ENCODE data around the gene KANTR. TPM values are rescaled to one million over a fixed set of nuclear protein-coding genes. Genes with fewer than 3 reads are reported as not detected.

Gene KANTR
- total RNA-seq, 1 experiment from 2014 or later, result 13.2 TPM

DNA sequence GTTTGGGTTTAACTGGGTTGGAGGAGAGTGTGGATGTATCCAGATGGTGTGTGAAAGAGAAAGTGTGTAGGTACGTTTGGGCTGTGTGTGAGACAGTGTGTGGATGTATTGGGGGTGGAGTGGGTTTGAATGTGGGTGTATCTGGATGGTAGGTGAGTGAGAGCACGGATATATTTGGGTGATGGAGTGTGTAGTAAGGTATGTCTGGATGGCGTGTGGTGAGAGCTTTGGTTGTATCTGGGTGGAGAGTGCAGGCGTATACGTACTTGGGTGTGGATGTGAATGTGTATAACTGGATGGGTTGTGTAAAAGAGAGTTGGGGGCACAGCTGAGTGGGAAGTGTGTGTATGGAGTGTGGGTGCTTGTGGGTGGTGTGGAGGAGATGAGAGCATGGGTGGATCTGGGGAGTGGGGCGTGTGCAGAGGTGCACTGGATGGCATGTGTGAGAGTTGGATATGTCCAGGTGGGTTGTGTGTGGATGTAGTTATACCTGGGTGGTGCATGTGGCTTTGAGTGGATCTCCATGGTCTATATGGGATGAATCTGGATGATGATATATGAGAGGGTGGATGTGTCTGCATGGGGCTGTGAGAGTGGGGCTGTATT lies 38.6 kb upstream of the KANTR start:
- no TSS peak for BruUV-seq (replicated peaks)
- no peak for DNase-seq
- POLR2A ChIA-PET, result no interaction called here
- H3K4me3 ChIP-seq (ENCODE audit: low read depth, low read length), result no peak overlapping the region
- Mint-ChIP-seq H3K4me3 (ENCODE audit: unreplicated experiment) (no peak overlapping the region), H3K27me3 (ENCODE audit: insufficient read depth, unreplicated experiment) (no peaks in the 10 kb centered on the region), H3K27ac (ENCODE audit: unreplicated experiment) (no peak overlapping the region), H3K9me3 (ENCODE audit: unreplicated experiment) (no peaks in the 10 kb centered on the region), H3K4me1 (ENCODE audit: low read depth, unreplicated experiment) (no peaks in the 10 kb centered on the region), H3K36me3 (ENCODE audit: insufficient read depth, unreplicated experiment) (no peaks in the 10 kb centered on the region)
- no peaks in the 10 kb centered on the region for H3K36me3 ChIP-seq (ENCODE audit: control insufficient read depth, insufficient read depth, low read length)
- TF ChIP-seq, protein P1, sequence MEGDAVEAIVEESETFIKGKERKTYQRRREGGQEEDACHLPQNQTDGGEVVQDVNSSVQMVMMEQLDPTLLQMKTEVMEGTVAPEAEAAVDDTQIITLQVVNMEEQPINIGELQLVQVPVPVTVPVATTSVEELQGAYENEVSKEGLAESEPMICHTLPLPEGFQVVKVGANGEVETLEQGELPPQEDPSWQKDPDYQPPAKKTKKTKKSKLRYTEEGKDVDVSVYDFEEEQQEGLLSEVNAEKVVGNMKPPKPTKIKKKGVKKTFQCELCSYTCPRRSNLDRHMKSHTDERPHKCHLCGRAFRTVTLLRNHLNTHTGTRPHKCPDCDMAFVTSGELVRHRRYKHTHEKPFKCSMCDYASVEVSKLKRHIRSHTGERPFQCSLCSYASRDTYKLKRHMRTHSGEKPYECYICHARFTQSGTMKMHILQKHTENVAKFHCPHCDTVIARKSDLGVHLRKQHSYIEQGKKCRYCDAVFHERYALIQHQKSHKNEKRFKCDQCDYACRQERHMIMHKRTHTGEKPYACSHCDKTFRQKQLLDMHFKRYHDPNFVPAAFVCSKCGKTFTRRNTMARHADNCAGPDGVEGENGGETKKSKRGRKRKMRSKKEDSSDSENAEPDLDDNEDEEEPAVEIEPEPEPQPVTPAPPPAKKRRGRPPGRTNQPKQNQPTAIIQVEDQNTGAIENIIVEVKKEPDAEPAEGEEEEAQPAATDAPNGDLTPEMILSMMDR (IDR thresholded peaks at IDR 0.05; ENCODE audit: insufficient read depth in 1 of 2, low read depth in 1 of 2, low read length in 1 of 2, severe bottlenecking in 1 of 2, unreplicated experiment in 1 of 2), result no peak
- intact Hi-C loops (cut with micrococcal nuclease; ENCODE audit: unreplicated experiment), result no loop called here
- no peaks in the 10 kb centered on the region for H3K4me1 ChIP-seq
- no peaks in the 10 kb centered on the region for H3K9me3 ChIP-seq
- no peaks in the 10 kb centered on the region for H3K27me3 ChIP-seq (replicated peaks; ENCODE audit: control insufficient read depth, insufficient read depth, low read length)
- CTCF ChIA-PET, result no interaction called here

DNA sequence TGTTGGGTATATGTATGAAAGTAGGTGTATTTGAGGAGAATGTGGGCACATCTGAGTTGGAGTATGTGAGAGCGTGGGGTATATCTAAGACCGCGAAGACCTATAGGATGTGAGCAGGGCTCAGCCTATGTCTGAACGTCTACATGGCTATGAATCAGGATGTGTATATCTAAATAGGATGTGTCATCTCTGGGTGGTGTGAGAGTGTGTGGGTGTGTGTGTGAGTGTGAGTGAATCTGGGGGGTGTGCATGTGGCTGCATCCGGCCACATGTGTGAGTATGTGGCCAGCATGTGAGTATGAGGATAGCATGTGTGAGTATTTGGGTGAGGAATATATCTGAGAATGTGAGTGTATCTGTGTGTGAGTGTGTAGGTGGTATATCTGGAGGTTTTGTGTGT lies 37.6 kb upstream of the KANTR start:
- no peaks in the 10 kb centered on the region for H3K36me3 ChIP-seq (ENCODE audit: control insufficient read depth, insufficient read depth, low read length)
- BruUV-seq (replicated peaks), result no TSS peak
- Mint-ChIP-seq H3K9me3 (ENCODE audit: unreplicated experiment) (no peaks in the 10 kb centered on the region), H3K27me3 (ENCODE audit: insufficient read depth, unreplicated experiment) (no peaks in the 10 kb centered on the region), H3K4me1 (ENCODE audit: low read depth, unreplicated experiment) (no peaks in the 10 kb centered on the region), H3K4me3 (ENCODE audit: unreplicated experiment) (no peak overlapping the region), H3K36me3 (ENCODE audit: insufficient read depth, unreplicated experiment) (no peaks in the 10 kb centered on the region), H3K27ac (ENCODE audit: unreplicated experiment) (no peak overlapping the region)
- H3K4me1 ChIP-seq, result no peaks in the 10 kb centered on the region
- TF ChIP-seq, protein P1 (IDR thresholded peaks at IDR 0.05; ENCODE audit: insufficient read depth in 1 of 2, low read depth in 1 of 2, low read length in 1 of 2, severe bottlenecking in 1 of 2, unreplicated experiment in 1 of 2), result no peak
- intact Hi-C loops (cut with micrococcal nuclease; ENCODE audit: unreplicated experiment), result no loop called here
- no peaks in the 10 kb centered on the region for H3K9me3 ChIP-seq
- CTCF ChIA-PET, result no interaction called here
- no peaks in the 10 kb centered on the region for H3K27me3 ChIP-seq (replicated peaks; ENCODE audit: control insufficient read depth, insufficient read depth, low read length)
- DNase-seq, result no peak
- H3K4me3 ChIP-seq (ENCODE audit: low read depth, low read length), result no peak overlapping the region
- POLR2A ChIA-PET, result no interaction called here

DNA sequence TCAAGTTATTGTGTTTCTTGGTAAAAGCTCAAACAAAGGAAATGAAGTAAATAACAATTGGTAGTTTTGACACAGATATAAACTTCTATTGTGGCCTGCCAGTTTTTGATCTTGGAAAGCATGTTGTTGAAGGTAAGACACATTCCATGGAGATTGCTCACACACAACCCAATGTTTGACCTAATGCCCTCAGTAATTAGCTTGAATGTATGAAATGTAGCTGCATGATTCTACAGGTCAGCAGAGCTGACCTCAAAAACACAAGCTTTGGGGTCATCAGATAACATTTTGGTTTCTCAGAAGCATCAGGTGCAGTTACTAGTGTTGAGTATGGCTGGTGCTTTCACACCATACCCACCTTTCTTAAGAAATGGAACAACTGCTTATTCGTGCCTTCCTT lies 28.8 kb upstream of the KANTR start:
- Histone ChIP-seq H3K4me3 (ENCODE audit: low read depth, low read length) (no peak overlapping the region), H3K27me3 (replicated peaks; ENCODE audit: control insufficient read depth, insufficient read depth, low read length) (no peaks in the 10 kb centered on the region), H3K36me3 (ENCODE audit: control insufficient read depth, insufficient read depth, low read length) (no peaks in the 10 kb centered on the region), H3K4me1 (no peaks in the 10 kb centered on the region), H3K9me3 (no peaks in the 10 kb centered on the region)
- Mint-ChIP-seq H3K4me3 (ENCODE audit: unreplicated experiment) (no peak overlapping the region), H3K9me3 (ENCODE audit: unreplicated experiment) (no peaks in the 10 kb centered on the region), H3K27ac (ENCODE audit: unreplicated experiment) (no peak overlapping the region), H3K27me3 (ENCODE audit: insufficient read depth, unreplicated experiment) (no peaks in the 10 kb centered on the region), H3K36me3 (ENCODE audit: insufficient read depth, unreplicated experiment) (no peaks in the 10 kb centered on the region), H3K4me1 (ENCODE audit: low read depth, unreplicated experiment) (no peaks in the 10 kb centered on the region)
- ChIA-PET CTCF (no interaction called here), POLR2A (no interaction called here)
- TF ChIP-seq, protein P1 (IDR thresholded peaks at IDR 0.05; ENCODE audit: insufficient read depth in 1 of 2, low read depth in 1 of 2, low read length in 1 of 2, severe bottlenecking in 1 of 2, unreplicated experiment in 1 of 2), result no peak
- intact Hi-C loops (cut with micrococcal nuclease; ENCODE audit: unreplicated experiment), result no loop called here
- BruUV-seq (replicated peaks), result no TSS peak
- no peak for DNase-seq

All from Caco-2 (cell line).